ENCODE measurements around the gene CACNA1F.
"Not testable (repeated sequence)": the region's sequence is repeated elsewhere in the genome, so short reads cannot be mapped to it uniquely, and the experiment has no call there.

CACNA1F gene

GRCh38 chrX:49192722-49193328 is 40.3 kb downstream of the CACNA1F start:
- DNase-seq = no peak

- DNase-seq = no peak
Observed at GRCh38 chrX:49191574-49192011, 41.5 kb downstream of the CACNA1F start.

GRCh38 chrX:49190821-49191573 is 42.1 kb downstream of the CACNA1F start:
- DNase-seq = no peak

- DNase-seq = no peak
Observed at GRCh38 chrX:49189606-49190005, 43.5 kb downstream of the CACNA1F start.

GRCh38 chrX:49188468-49189076 is 44.6 kb downstream of the CACNA1F start:
- no peak for DNase-seq

GRCh38 chrX:49187526-49187925 is 45.6 kb downstream of the CACNA1F start:
- no peak for DNase-seq

- no peak for DNase-seq
Observed at GRCh38 chrX:49187028-49187394, 46.1 kb downstream of the CACNA1F start.

- no peak for DNase-seq
Observed at GRCh38 chrX:49186125-49187027, 46.8 kb downstream of the CACNA1F start, which contains the start of gene PRICKLE3. Gene PRICKLE3, minus strand, starts transcription at chrX:49186373. Its CDS starts 76 bp downstream, at chrX:49186297.

GRCh38 chrX:49184294-49185281 is 48.6 kb downstream of the CACNA1F start:
- DNase-seq = no peak

- DNase-seq = no peak
Observed at GRCh38 chrX:49183701-49184281, 49.3 kb downstream of the CACNA1F start.

GRCh38 chrX:49179358-49179757 is 53.8 kb downstream of the CACNA1F start:
- DNase-seq = no peak

GRCh38 chrX:49178537-49178936 is 54.6 kb downstream of the CACNA1F start:
- no peak for DNase-seq

- no peak for DNase-seq
Observed at GRCh38 chrX:49177873-49178480, 55.2 kb downstream of the CACNA1F start.

- no peak for DNase-seq
Observed at GRCh38 chrX:49177338-49177833, 55.8 kb downstream of the CACNA1F start.

- DNase-seq = no peak
Observed at GRCh38 chrX:49176421-49177326, 56.5 kb downstream of the CACNA1F start.

GRCh38 chrX:49175435-49176274 is 57.5 kb downstream of the CACNA1F start:
- DNase-seq = no peak

- no peak for DNase-seq
Observed at GRCh38 chrX:49174723-49175122, 58.4 kb downstream of the CACNA1F start.

- not testable (repeated sequence) for DNase-seq
Observed at GRCh38 chrX:49173544-49173943, 59.6 kb downstream of the CACNA1F start.
